ENCODE data around the gene SLC25A47. TPM values are rescaled to one million over a fixed set of nuclear protein-coding genes. Genes with fewer than 3 reads are reported as not detected.

The SLC25A47 gene
- total and polyA plus RNA-seq, 4 donors = 23.7 to 469 (median 291) TPM

DNA sequence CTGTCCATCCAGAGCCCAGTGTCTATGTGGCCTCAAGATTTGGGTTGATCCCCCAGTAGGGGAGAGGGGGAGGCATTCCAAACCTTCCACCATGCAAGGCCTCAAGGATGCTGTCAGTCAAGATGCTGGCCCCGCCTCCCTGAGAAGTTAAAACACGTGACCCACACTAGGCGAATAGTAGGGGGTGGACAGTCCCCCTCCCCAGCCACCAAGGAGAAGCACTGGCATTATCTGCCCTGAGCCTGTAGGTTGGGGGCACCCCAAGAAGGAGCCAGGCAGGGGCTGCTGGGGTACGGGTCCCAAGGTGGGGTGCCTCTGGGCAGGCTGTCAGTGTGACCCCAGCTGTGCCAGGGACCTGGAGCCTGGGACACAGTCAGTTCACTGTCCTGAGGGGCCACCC lies 19.2 kb upstream of the SLC25A47 start:
- H3K4me1 ChIP-seq (ENCODE audit: control insufficient read depth in 4 of 4, insufficient read depth in 4 of 4, low read length in 3 of 4) = peaks cover 5 to 33% (median 26%) of the 10 kb centered on the region in 4 donors
- WGBS = 79% methylated on average over 4 of the region's 4 CpGs
- no peak overlapping the region for H3K4me3 ChIP-seq (ENCODE audit: low read depth in 1 of 3, low read length in 3 of 3)
- no peak overlapping the region for H3K9ac ChIP-seq (ENCODE audit: low read depth in 1 of 2, low read length in 2 of 2)
- H3K27me3 ChIP-seq (ENCODE audit: control insufficient read depth in 4 of 4, insufficient read depth in 4 of 4, low read length in 3 of 4) = no peaks in the 10 kb centered on the region
- TF ChIP-seq GABPA (IDR thresholded peaks at IDR 0.05 in 1 of 2, conservative IDR thresholded peaks at IDR 0.05 in 1 of 2) = no peak
- no peak for TF ChIP-seq FOXA2 (IDR thresholded peaks at IDR 0.05)
- TF ChIP-seq TAF1 (conservative IDR thresholded peaks at IDR 0.05) = no peak
- TF ChIP-seq RAD21 (IDR thresholded peaks at IDR 0.05) = no peak
- TF ChIP-seq, protein P1, sequence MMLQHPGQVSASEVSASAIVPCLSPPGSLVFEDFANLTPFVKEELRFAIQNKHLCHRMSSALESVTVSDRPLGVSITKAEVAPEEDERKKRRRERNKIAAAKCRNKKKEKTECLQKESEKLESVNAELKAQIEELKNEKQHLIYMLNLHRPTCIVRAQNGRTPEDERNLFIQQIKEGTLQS (IDR thresholded peaks at IDR 0.05) = no peak
- TF ChIP-seq HNF4A (conservative IDR thresholded peaks at IDR 0.05) = no peak
- TF ChIP-seq RXRA (IDR thresholded peaks at IDR 0.05) = no peak
- TF ChIP-seq HNF4G (IDR thresholded peaks at IDR 0.05) = no peak
- DNase-seq (ENCODE audit: low spot score) = no peak
- H3K27ac ChIP-seq (ENCODE audit: low read depth in 1 of 2, low read length in 2 of 2) = no peak overlapping the region
- H3K9me3 ChIP-seq (ENCODE audit: control insufficient read depth in 4 of 4, low read length in 3 of 4) = no peaks in the 10 kb centered on the region
- H3K36me3 ChIP-seq (ENCODE audit: control insufficient read depth in 4 of 4, insufficient read depth in 3 of 4, low read depth in 1 of 4, low read length in 3 of 4) = no peaks in the 10 kb centered on the region

DNA sequence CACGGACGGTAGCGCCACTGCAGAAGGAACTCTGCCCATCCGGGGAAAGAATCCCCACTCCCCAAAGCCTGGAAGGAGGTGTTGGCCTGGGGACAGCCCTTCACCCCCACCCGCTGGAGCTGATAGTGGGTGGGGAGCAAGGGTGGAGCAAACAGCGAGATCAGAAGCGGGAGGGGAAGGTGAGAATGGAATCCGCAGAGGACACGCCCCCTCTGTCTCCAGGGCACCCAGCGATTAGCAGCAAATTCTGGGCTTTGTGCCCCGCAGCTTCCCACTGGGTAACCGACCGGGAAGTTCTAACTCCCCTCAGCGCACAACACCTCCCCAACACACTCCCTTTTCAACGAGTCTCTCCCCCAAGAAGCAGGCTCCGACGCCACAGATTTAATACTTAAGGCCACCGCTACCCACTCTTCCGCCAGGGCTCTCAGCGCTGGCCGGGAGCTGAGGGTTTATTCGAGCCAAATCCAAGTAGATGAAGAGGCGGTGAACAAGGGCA lies 18.3 kb upstream of the SLC25A47 start:
- H3K27me3 ChIP-seq (ENCODE audit: control insufficient read depth in 4 of 4, insufficient read depth in 4 of 4, low read length in 3 of 4) = no peaks in the 10 kb centered on the region
- no peak for DNase-seq (ENCODE audit: low spot score)
- 13% methylated on average over 23 of the region's 23 CpGs for WGBS
- H3K9ac ChIP-seq (ENCODE audit: low read depth in 1 of 2, low read length in 2 of 2) = no peak overlapping the region
- peak overlapping the region in 1 of 3 donors; percentile 82 for H3K4me3 ChIP-seq (ENCODE audit: low read depth in 1 of 3, low read length in 3 of 3)
- peak overlapping the region in 1 of 2 donors; percentile 53 for H3K27ac ChIP-seq (ENCODE audit: low read depth in 1 of 2, low read length in 2 of 2)
- H3K36me3 ChIP-seq (ENCODE audit: control insufficient read depth in 4 of 4, insufficient read depth in 3 of 4, low read depth in 1 of 4, low read length in 3 of 4) = no peaks in the 10 kb centered on the region
- no peaks in the 10 kb centered on the region for H3K9me3 ChIP-seq (ENCODE audit: control insufficient read depth in 4 of 4, low read length in 3 of 4)
- peaks cover 5 to 36% (median 27%) of the 10 kb centered on the region in 4 donors for H3K4me1 ChIP-seq (ENCODE audit: control insufficient read depth in 4 of 4, insufficient read depth in 4 of 4, low read length in 3 of 4)
- no peak for TF ChIP-seq FOXA1 (IDR thresholded peaks at IDR 0.05)
- TF ChIP-seq, protein P2, sequence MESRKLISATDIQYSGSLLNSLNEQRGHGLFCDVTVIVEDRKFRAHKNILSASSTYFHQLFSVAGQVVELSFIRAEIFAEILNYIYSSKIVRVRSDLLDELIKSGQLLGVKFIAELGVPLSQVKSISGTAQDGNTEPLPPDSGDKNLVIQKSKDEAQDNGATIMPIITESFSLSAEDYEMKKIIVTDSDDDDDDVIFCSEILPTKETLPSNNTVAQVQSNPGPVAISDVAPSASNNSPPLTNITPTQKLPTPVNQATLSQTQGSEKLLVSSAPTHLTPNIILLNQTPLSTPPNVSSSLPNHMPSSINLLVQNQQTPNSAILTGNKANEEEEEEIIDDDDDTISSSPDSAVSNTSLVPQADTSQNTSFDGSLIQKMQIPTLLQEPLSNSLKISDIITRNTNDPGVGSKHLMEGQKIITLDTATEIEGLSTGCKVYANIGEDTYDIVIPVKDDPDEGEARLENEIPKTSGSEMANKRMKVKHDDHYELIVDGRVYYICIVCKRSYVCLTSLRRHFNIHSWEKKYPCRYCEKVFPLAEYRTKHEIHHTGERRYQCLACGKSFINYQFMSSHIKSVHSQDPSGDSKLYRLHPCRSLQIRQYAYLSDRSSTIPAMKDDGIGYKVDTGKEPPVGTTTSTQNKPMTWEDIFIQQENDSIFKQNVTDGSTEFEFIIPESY (IDR thresholded peaks at IDR 0.05) = no peak
- no peak for TF ChIP-seq TAF1 (conservative IDR thresholded peaks at IDR 0.05)
- no peak for TF ChIP-seq RXRA (IDR thresholded peaks at IDR 0.05)
- no peak for TF ChIP-seq SP1 (IDR thresholded peaks at IDR 0.05)
- TF ChIP-seq, protein P3, sequence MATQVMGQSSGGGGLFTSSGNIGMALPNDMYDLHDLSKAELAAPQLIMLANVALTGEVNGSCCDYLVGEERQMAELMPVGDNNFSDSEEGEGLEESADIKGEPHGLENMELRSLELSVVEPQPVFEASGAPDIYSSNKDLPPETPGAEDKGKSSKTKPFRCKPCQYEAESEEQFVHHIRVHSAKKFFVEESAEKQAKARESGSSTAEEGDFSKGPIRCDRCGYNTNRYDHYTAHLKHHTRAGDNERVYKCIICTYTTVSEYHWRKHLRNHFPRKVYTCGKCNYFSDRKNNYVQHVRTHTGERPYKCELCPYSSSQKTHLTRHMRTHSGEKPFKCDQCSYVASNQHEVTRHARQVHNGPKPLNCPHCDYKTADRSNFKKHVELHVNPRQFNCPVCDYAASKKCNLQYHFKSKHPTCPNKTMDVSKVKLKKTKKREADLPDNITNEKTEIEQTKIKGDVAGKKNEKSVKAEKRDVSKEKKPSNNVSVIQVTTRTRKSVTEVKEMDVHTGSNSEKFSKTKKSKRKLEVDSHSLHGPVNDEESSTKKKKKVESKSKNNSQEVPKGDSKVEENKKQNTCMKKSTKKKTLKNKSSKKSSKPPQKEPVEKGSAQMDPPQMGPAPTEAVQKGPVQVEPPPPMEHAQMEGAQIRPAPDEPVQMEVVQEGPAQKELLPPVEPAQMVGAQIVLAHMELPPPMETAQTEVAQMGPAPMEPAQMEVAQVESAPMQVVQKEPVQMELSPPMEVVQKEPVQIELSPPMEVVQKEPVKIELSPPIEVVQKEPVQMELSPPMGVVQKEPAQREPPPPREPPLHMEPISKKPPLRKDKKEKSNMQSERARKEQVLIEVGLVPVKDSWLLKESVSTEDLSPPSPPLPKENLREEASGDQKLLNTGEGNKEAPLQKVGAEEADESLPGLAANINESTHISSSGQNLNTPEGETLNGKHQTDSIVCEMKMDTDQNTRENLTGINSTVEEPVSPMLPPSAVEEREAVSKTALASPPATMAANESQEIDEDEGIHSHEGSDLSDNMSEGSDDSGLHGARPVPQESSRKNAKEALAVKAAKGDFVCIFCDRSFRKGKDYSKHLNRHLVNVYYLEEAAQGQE (IDR thresholded peaks at IDR 0.05) = no peak
- no peak for TF ChIP-seq JUND (IDR thresholded peaks at IDR 0.05)
- TF ChIP-seq NR2F2 (IDR thresholded peaks at IDR 0.05) = no peak
- TF ChIP-seq, protein P4, sequence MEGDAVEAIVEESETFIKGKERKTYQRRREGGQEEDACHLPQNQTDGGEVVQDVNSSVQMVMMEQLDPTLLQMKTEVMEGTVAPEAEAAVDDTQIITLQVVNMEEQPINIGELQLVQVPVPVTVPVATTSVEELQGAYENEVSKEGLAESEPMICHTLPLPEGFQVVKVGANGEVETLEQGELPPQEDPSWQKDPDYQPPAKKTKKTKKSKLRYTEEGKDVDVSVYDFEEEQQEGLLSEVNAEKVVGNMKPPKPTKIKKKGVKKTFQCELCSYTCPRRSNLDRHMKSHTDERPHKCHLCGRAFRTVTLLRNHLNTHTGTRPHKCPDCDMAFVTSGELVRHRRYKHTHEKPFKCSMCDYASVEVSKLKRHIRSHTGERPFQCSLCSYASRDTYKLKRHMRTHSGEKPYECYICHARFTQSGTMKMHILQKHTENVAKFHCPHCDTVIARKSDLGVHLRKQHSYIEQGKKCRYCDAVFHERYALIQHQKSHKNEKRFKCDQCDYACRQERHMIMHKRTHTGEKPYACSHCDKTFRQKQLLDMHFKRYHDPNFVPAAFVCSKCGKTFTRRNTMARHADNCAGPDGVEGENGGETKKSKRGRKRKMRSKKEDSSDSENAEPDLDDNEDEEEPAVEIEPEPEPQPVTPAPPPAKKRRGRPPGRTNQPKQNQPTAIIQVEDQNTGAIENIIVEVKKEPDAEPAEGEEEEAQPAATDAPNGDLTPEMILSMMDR (IDR thresholded peaks at IDR 0.05; ENCODE audit: low read depth, low read length, missing input control) = no peak
- no peak for TF ChIP-seq RAD21 (IDR thresholded peaks at IDR 0.05)
